H1 (cell line): Measurements from ENCODE around the gene RASGEF1B. TPM values are rescaled to one million over a fixed set of nuclear protein-coding genes. Genes with fewer than 3 reads are reported as not detected.

ENCODE experiments used
- CTCF ChIA-PET: fragments of 300-600 bp; sonication (Branson Sonifier 250); formaldehyde crosslinking; loops from one replicate; lab custom pipeline; 2021; ENCODE audit not compliant: partially characterized antibody; lab: Charles Lee
- POLR2A ChIA-PET: fragments of 300-600 bp; sonication (Branson Sonifier 250); formaldehyde crosslinking; loops from one replicate; lab custom pipeline; 2021; ENCODE audit warnings: inconsistent platforms; ENCODE audit not compliant: partially characterized antibody; lab: Charles Lee
- DNase-seq, 2 experiments: peaks; one replicate each; pipeline versions ENCODE4 v3.0.0 to v3.0.0-alpha.2; 2010 to 2022; ENCODE audit warnings: low spot score in 2 of 2, low read depth in 1 of 2, mixed read lengths in 1 of 2
- FAIRE-seq: peaks from 2 replicates; lab custom pipeline; 2011; peaks lifted over from hg19 to GRCh38; lab: Jason Lieb, UNC
- H2AFZ ChIP-seq: 2 replicates; pipeline ENCODE4 v1.8.1; 2012; ENCODE audit warnings: low read length, inconsistent platforms
- H2AK5ac ChIP-seq: 2 replicates; pipeline ENCODE4 v1.6.1; 2013; ENCODE audit warnings: low read depth, low read length
- H2BK120ac ChIP-seq: replicated peaks from 2 replicates; pipeline ENCODE3; 2013; ENCODE audit warnings: low read depth, low read length, inconsistent platforms
- H2BK12ac ChIP-seq: 2 replicates; pipeline ENCODE4 v1.6.1; 2013; ENCODE audit warnings: low read depth, low read length
- H2BK15ac ChIP-seq: 2 replicates; pipeline ENCODE4 v1.6.1; 2013; ENCODE audit warnings: low read length
- H2BK20ac ChIP-seq: 2 replicates; pipeline ENCODE4 v1.6.1; 2013; ENCODE audit warnings: low read length
- H2BK5ac ChIP-seq: 2 replicates; pipeline ENCODE4 v1.6.1; 2013; ENCODE audit warnings: low read depth, low read length
- H3K14ac ChIP-seq: 2 replicates; pipeline ENCODE4 v1.6.1; 2013; ENCODE audit warnings: inconsistent platforms; ENCODE audit not compliant: insufficient read length
- H3K18ac ChIP-seq: 2 replicates; pipeline ENCODE4 v1.6.1; 2013; ENCODE audit warnings: low read length; ENCODE audit errors: extremely low read depth
- H3K23ac ChIP-seq: 2 replicates; pipeline ENCODE4 v1.6.1; 2013; ENCODE audit warnings: inconsistent platforms; ENCODE audit not compliant: insufficient read length
- H3K23me2 ChIP-seq: 2 replicates; pipeline ENCODE4 v1.6.1; 2013; ENCODE audit warnings: low read depth, low read length
- H3K27ac ChIP-seq: 2 replicates; pipeline ENCODE4 v1.6.1; 2011; ENCODE audit warnings: low read depth, low read length, inconsistent platforms
- H3K27me3 ChIP-seq, 4 experiments: replicated peaks in 1 of 4; 1 replicate in 1 of 4; 2 replicates in 3 of 4; pipeline versions ENCODE4 v1.6.1 to v1.8.1; 2011 to 2013; ENCODE audit warnings: low read length in 3 of 4, mild to moderate bottlenecking in 3 of 4, inconsistent platforms in 2 of 4, mixed read lengths in 2 of 4, moderate library complexity in 1 of 4; ENCODE audit not compliant: control insufficient read depth in 3 of 4, insufficient read depth in 3 of 4; ENCODE audit errors: extremely low read depth in 1 of 4
- H3K36me3 ChIP-seq, 4 experiments: 2 replicates each; pipeline versions ENCODE4 v1.6.1 to v1.8.1; 2011 to 2013; ENCODE audit warnings: mild to moderate bottlenecking in 4 of 4, low read length in 3 of 4, moderate library complexity in 2 of 4, control low read depth in 1 of 4, inconsistent platforms in 1 of 4; ENCODE audit not compliant: insufficient read depth in 4 of 4, control insufficient read depth in 2 of 4
- H3K4ac ChIP-seq: replicated peaks from 2 replicates; pipeline ENCODE3; 2013; ENCODE audit warnings: low read length, low read depth, mixed read lengths, inconsistent platforms; ENCODE audit not compliant: insufficient read length
- H3K4me1 ChIP-seq, 4 experiments: replicated peaks in 1 of 4; 1 replicate in 1 of 4; 2 replicates in 3 of 4; pipeline versions ENCODE4 v1.6.1 to v1.8.1; 2011 to 2013; ENCODE audit warnings: low read length in 3 of 4, inconsistent platforms in 2 of 4, mixed read lengths in 1 of 4; ENCODE audit not compliant: insufficient read depth in 4 of 4, control insufficient read depth in 3 of 4
- H3K4me2 ChIP-seq, 2 experiments: 2 replicates each; pipeline versions ENCODE4 v1.6.1 to v1.8.1; 2011 to 2013; ENCODE audit warnings: low read depth in 2 of 2, low read length in 2 of 2, control low read depth in 1 of 2, inconsistent platforms in 1 of 2, mild to moderate bottlenecking in 1 of 2; ENCODE audit not compliant: insufficient read depth in 1 of 2
- H3K4me3 ChIP-seq, 4 experiments: fragments of 200-600, 300-600 bp in 1 of 4; sonication (generic), shearing (Covaris generic), sonication (Bioruptor Twin) in 1 of 4; 2 replicates each; pipeline versions ENCODE4 v1.5.1 to v1.8.1; 2011 to 2016; ENCODE audit warnings: low read length in 4 of 4, low read depth in 3 of 4, control low read depth in 2 of 4, inconsistent platforms in 2 of 4, mild to moderate bottlenecking in 2 of 4, mixed read lengths in 1 of 4, moderate library complexity in 1 of 4; ENCODE audit not compliant: insufficient read depth in 2 of 4; ENCODE audit errors: extremely low read depth in 1 of 4
- H3K56ac ChIP-seq: replicated peaks from 2 replicates; pipeline ENCODE3; 2013; ENCODE audit warnings: low read depth, mild to moderate bottlenecking, mixed read lengths, low read length, inconsistent platforms; ENCODE audit not compliant: insufficient read length
- H3K79me1 ChIP-seq: 2 replicates; pipeline ENCODE4 v1.6.1; 2013; ENCODE audit warnings: low read depth, low read length, control low read depth
- H3K79me2 ChIP-seq, 2 experiments: 2 replicates each; pipeline versions ENCODE4 v1.6.1 to v1.8.1; 2012 to 2013; ENCODE audit warnings: low read length in 2 of 2, mild to moderate bottlenecking in 2 of 2, inconsistent platforms in 1 of 2; ENCODE audit not compliant: insufficient read depth in 2 of 2, control insufficient read depth in 1 of 2
- H3K9ac ChIP-seq, 4 experiments: replicated peaks in 1 of 4; 1 replicate in 1 of 4; 2 replicates in 3 of 4; pipeline versions ENCODE4 v1.6.1 to v1.8.1; 2011 to 2013; ENCODE audit warnings: low read depth in 3 of 4, low read length in 3 of 4, control low read depth in 2 of 4, mild to moderate bottlenecking in 2 of 4, moderate library complexity in 2 of 4, inconsistent platforms in 1 of 4; ENCODE audit errors: extremely low read depth in 1 of 4
- H3K9me3 ChIP-seq, 2 experiments: 2 replicates each; pipeline versions ENCODE4 v1.6.1 to v1.8.1; 2012 to 2013; ENCODE audit warnings: mild to moderate bottlenecking in 2 of 2, moderate library complexity in 2 of 2, control low read depth in 1 of 2, inconsistent platforms in 1 of 2, low read depth in 1 of 2, low read length in 1 of 2, mixed read lengths in 1 of 2; ENCODE audit not compliant: insufficient read depth in 2 of 2
- H4K20me1 ChIP-seq, 2 experiments: replicated peaks in 1 of 2; 2 replicates each; pipeline versions ENCODE3 to v1.8.1; 2011 to 2013; ENCODE audit warnings: inconsistent platforms in 2 of 2, low read length in 2 of 2, mild to moderate bottlenecking in 1 of 2; ENCODE audit not compliant: insufficient read depth in 2 of 2, control insufficient read depth in 1 of 2
- H4K5ac ChIP-seq: 2 replicates; pipeline ENCODE4 v1.6.1; 2013; ENCODE audit warnings: low read length, low read depth, mixed read lengths, inconsistent platforms; ENCODE audit not compliant: insufficient read length
- H4K8ac ChIP-seq: 2 replicates; pipeline ENCODE4 v1.8.0; 2013; ENCODE audit warnings: mild to moderate bottlenecking, moderate library complexity, low read length, inconsistent platforms; ENCODE audit not compliant: insufficient read depth; ENCODE audit errors: extremely low read depth
- H4K91ac ChIP-seq: replicated peaks from 2 replicates; pipeline ENCODE3; 2013; ENCODE audit warnings: low read length, mixed read lengths, inconsistent platforms; ENCODE audit not compliant: insufficient read length
- CBX5 ChIP-seq: fragments of 300-800, 300-1000 bp; sonication (generic); IDR thresholded peaks from 2 replicates; pipeline ENCODE4 v1.7.1; 2016; ENCODE audit warnings: antibody characterized with exemption, low read length, low read depth
- CEBPB ChIP-seq: IDR thresholded peaks from 2 replicates; pipeline ENCODE4 v1.6.1; 2012; ENCODE audit warnings: low read depth, low read length
- RFX5 ChIP-seq: IDR thresholded peaks from 2 replicates; pipeline ENCODE4 v1.6.1; 2011; ENCODE audit warnings: low read depth, low read length, improper control_type of control experiment, borderline replicate concordance
- SUZ12 ChIP-seq: fragments of 200-600 bp; sonication (generic); IDR thresholded peaks from 2 replicates; pipeline ENCODE4 v1.6.1; 2012; ENCODE audit warnings: mild to moderate bottlenecking, inconsistent platforms, low read length, moderate library complexity, mixed read lengths
- WGBS, 2 experiments: shearing (Covaris generic) in 1 of 2; methylation state at CpG; one replicate each; pipeline versions ENCODE4 v1.1.6 to v1.1.7; 2013 to 2015; ENCODE audit warnings: low lambda C conversion rate in 2 of 2, mixed read lengths in 2 of 2, inconsistent platforms in 1 of 2, low coverage in 1 of 2, missing lambda C conversion rate in 1 of 2; ENCODE audit not compliant: insufficient replicate concordance in 2 of 2, insufficient coverage in 1 of 2, insufficient read length in 1 of 2; ENCODE audit errors: extremely low coverage in 1 of 2, missing lambda C conversion rate in 1 of 2; 5-methylcytosine and 5-hydroxymethylcytosine counted together
- polyA plus RNA-seq, 7 experiments: library from polyadenylated mRNA; depleted of rRNA in 3 of 7; stranded (reverse) in 5 of 7; unstranded in 2 of 7; fragments of >200 nt in 5 of 7; fragments of 200-250 nt in 2 of 7; gene quantifications; 1 replicate in 5 of 7; 2 replicates in 1 of 7; 4 replicates in 1 of 7; pipeline versions ENCODE4 v1.2.1 to v1.2.3, GENCODE V29; 2011 to 2013; ENCODE audit warnings: missing spikeins in 2 of 7, mixed read lengths in 2 of 7
- total RNA-seq: library from RNA; stranded (reverse); fragmentation: NEBNext Ultra II Directional; extraction: Animal tissue kit (Norgen Biotek cat#: 25700); gene quantifications from 2 replicates; pipeline ENCODE4 v1.2.1, GENCODE V29; 2021

RASGEF1B gene
- total and polyA plus RNA-seq, 2 of the 8 experiments (the other 6 are each of a cell fraction or from before 2014, with no cell fraction given): 1.6 to 4.7 TPM

GRCh38 chr4:81418572-81418971, 53.1 kb downstream of the RASGEF1B start:
- Histone ChIP-seq H4K20me1 (no peaks in the 10 kb centered on the region), H3K23me2 (no peaks in the 10 kb centered on the region; the same call in 1 of the 2 replicates), H3K4ac (peak overlapping the region; percentile 11), H3K27me3 (no peaks in the 10 kb centered on the region), H3K36me3 (no peaks in the 10 kb centered on the region), H2AFZ (0 out of 2 replicates have a peak overlapping the region, but pooled peaks have one; percentile 3), H4K8ac (no peak overlapping the region), H2BK12ac (no peak overlapping the region), H4K5ac (no peak overlapping the region), H3K79me1 (no peaks in the 10 kb centered on the region), H2BK15ac (no peak overlapping the region), H2BK5ac (no peak overlapping the region), H2BK120ac (peak overlapping the region; percentile 16), H3K4me3 (no peak overlapping the region), H3K27ac (no peak overlapping the region), H3K56ac (no peak overlapping the region), H3K4me1 (peaks cover 0 to 14% (median 6%) of the 10 kb centered on the region in 4 experiments; a peak in 4 of 7 replicates), H3K14ac (no peak overlapping the region), H3K79me2 (no peaks in the 10 kb centered on the region), H3K23ac (no peak overlapping the region), H4K91ac (no peak overlapping the region), H3K9ac (no peak overlapping the region), H2AK5ac (no peak overlapping the region), H3K9me3 (no peaks in the 10 kb centered on the region; a peak in 1 of 4 replicates), H3K4me2 (0 out of 4 replicates have a peak overlapping the region, but pooled peaks of 1 of the 2 experiments have one; percentile 5), H2BK20ac (0 out of 2 replicates have a peak overlapping the region, but pooled peaks have one; percentile 11), H3K18ac (no peak overlapping the region; the same call in 1 of the 2 replicates)
- no peak for DNase-seq
- no peak for FAIRE-seq
- 55% methylated on average over 1 of the region's 1 CpG; no CpG with 5 or more reads in 1 of the 2 experiments for WGBS, 2 experiments
- CTCF ChIA-PET: interaction anchor here (0.7 to 2.9 kb wide), 7 partner anchors 9 to 783 kb away, joined by 3 to 9 read pairs (median 4); no protein-coding TSS in a partner anchor
- POLR2A ChIA-PET: no interaction called here
- TF ChIP-seq CEBPB: no peak
- no peak for TF ChIP-seq RFX5
- TF ChIP-seq CBX5: no peak
- TF ChIP-seq SUZ12: no peak
